ENCODE data around the gene MED26. TPM values are rescaled to one million over a fixed set of nuclear protein-coding genes. Genes with fewer than 3 reads are reported as not detected.
A peak's percentile ranks its signal among the peaks of the same experiment; 100 is the strongest.

Gene MED26
- total and polyA plus RNA-seq, 2 of the 13 experiments (the other 11 are each of a cell fraction or from before 2014, with no cell fraction given) = 3.5 to 3.8 TPM

DNA sequence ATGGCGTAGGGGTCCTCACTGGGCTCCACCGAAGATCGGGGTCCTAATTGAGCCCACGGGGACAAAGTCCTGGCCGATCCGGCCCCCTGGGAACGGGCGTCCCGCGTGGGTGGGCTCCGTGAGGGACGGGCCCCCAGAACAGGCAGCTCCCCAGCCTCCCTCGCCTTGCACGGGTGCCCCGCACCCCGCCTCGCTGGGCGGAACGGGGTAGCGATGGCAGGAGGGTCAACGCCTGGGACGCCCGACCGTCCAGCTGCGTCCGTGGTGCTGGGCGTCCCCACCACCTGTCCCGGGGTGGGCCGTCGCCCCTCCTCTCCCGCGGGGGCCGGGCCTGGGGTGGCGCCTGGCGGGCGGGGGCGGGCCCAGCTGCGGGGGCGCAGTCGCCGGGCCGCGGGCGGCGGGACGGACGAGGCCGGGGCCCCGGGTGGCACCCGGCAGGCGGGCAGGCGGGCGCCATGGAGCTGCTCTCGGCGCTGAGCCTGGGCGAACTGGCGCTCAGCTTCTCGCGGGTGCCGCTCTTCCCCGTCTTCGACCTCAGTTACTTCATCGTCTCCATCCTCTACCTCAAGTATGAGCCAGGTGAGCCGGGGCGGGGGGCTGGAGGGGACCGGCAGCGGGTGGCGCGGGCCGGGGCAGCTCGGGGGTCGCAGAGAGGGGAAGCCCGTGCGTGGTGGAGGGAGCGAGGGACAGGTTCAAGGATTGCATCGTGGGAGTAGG lies 32.9 kb upstream of the MED26 start, which contains the start of gene TMEM38A (continued):
- TF ChIP-seq, protein P1, sequence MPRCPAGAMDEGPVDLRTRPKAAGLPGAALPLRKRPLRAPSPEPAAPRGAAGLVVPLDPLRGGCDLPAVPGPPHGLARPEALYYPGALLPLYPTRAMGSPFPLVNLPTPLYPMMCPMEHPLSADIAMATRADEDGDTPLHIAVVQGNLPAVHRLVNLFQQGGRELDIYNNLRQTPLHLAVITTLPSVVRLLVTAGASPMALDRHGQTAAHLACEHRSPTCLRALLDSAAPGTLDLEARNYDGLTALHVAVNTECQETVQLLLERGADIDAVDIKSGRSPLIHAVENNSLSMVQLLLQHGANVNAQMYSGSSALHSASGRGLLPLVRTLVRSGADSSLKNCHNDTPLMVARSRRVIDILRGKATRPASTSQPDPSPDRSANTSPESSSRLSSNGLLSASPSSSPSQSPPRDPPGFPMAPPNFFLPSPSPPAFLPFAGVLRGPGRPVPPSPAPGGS (CRISPR knock-in tag; IDR thresholded peaks at IDR 0.05) = no peak; the same call in 1 of the 2 replicates
- TF ChIP-seq ZNF616 (CRISPR knock-in tag; IDR thresholded peaks at IDR 0.05; ENCODE audit: low read depth) (no peak), ZBTB7B (CRISPR knock-in tag; IDR thresholded peaks at IDR 0.05) (no peak), IRF2 (CRISPR knock-in tag; IDR thresholded peaks at IDR 0.05) (no peak), ZNF451 (CRISPR knock-in tag; IDR thresholded peaks at IDR 0.05) (no peak), ZNF878 (CRISPR knock-in tag; IDR thresholded peaks at IDR 0.05) (no peak), ZNF543 (CRISPR knock-in tag; IDR thresholded peaks at IDR 0.05) (peak; percentile 27; the same call in 1 of the 2 replicates), ZNF703 (CRISPR knock-in tag; IDR thresholded peaks at IDR 0.05; ENCODE audit: borderline replicate concordance) (no peak), MAFF (IDR thresholded peaks at IDR 0.05; ENCODE audit: low read depth, low read length) (no peak), ZNF382 (CRISPR knock-in tag; IDR thresholded peaks at IDR 0.05; ENCODE audit: borderline replicate concordance) (no peak), FOXM1 (CRISPR knock-in tag; IDR thresholded peaks at IDR 0.05) (no peak), SOX6 (IDR thresholded peaks at IDR 0.05) (no peak), SOX6 (CRISPR knock-in tag; IDR thresholded peaks at IDR 0.05) (0 out of 2 replicates have a peak, but pooled peaks have one; percentile 9), ZFP36L1 (CRISPR knock-in tag; IDR thresholded peaks at IDR 0.05) (peak; percentile 17; the same call in 1 of the 2 replicates)
- TF ChIP-seq, protein P2, sequence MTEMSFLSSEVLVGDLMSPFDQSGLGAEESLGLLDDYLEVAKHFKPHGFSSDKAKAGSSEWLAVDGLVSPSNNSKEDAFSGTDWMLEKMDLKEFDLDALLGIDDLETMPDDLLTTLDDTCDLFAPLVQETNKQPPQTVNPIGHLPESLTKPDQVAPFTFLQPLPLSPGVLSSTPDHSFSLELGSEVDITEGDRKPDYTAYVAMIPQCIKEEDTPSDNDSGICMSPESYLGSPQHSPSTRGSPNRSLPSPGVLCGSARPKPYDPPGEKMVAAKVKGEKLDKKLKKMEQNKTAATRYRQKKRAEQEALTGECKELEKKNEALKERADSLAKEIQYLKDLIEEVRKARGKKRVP (CRISPR knock-in tag; IDR thresholded peaks at IDR 0.05) = no peak
- TF ChIP-seq, protein P3, sequence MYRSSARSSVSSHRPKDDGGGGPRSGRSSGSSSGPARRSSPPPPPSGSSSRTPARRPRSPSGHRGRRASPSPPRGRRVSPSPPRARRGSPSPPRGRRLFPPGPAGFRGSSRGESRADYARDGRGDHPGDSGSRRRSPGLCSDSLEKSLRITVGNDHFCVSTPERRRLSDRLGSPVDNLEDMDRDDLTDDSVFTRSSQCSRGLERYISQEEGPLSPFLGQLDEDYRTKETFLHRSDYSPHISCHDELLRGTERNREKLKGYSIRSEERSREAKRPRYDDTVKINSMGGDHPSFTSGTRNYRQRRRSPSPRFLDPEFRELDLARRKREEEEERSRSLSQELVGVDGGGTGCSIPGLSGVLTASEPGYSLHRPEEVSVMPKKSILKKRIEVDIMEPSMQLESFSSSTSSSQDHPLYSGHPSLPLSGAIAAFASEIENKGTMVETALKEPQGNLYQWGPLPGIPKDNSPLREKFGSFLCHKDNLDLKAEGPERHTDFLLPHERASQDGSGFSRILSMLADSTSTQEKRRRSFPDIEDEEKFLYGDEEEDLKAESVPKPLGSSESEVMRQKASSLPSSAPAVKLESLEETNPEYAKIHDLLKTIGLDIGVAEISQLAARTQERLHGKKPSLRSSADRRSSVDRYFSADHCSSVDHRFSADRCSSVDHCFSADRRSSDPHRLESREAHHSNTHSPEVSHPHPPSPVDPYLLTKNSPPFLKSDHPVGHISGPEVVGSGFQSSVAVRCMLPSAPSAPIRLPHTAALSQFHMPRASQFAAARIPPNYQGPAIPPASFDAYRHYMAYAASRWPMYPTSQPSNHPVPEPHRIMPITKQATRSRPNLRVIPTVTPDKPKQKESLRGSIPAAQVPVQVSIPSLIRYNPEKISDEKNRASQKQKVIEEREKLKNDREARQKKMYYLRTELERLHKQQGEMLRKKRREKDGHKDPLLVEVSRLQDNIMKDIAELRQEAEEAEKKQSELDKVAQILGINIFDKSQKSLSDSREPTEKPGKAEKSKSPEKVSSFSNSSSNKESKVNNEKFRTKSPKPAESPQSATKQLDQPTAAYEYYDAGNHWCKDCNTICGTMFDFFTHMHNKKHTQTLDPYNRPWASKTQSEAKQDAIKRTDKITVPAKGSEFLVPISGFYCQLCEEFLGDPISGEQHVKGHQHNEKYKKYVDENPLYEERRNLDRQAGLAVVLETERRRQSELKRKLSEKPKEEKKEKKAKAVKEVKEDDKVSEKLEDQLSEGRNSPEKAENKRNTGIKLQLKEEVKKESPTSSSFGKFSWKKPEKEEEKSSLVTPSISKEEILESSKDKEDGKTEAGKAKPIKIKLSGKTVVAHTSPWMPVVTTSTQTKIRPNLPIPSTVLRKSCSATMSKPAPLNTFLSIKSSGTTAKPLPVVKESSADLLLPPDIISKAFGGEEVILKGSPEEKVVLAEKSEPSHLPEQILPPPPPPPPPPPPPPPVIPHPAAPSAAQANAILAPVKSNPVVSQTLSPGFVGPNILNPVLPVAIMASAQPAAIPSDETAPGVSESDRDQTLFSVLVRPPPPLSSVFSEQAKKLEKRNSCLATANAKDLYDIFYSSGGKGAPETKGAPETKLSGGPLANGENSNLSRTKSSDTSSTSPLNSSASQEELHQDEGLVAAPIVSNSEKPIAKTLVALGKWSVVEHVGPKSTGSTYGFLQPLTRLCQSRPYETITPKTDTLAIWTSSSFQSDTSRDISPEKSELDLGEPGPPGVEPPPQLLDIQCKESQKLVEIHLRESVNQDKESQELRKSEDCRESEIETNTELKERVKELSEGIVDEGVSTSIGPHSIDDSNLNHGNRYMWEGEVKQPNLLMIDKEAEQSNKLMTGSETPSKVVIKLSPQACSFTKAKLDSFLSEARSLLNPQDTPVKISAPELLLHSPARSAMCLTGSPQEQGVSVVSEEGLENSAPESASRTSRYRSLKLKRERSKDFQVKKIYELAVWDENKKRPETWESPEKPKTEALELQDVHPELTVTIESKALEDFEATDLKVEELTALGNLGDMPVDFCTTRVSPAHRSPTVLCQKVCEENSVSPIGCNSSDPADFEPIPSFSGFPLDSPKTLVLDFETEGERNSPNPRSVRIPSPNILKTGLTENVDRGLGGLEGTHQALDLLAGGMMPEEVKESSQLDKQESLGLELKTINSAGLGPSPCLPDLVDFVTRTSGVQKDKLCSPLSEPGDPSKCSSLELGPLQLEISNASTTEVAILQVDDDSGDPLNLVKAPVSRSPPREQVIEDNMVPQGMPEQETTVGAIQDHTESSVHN (CRISPR knock-in tag; IDR thresholded peaks at IDR 0.05) = no peak
